ENCODE data around the gene SOX18.

Gene SOX18

DNA sequence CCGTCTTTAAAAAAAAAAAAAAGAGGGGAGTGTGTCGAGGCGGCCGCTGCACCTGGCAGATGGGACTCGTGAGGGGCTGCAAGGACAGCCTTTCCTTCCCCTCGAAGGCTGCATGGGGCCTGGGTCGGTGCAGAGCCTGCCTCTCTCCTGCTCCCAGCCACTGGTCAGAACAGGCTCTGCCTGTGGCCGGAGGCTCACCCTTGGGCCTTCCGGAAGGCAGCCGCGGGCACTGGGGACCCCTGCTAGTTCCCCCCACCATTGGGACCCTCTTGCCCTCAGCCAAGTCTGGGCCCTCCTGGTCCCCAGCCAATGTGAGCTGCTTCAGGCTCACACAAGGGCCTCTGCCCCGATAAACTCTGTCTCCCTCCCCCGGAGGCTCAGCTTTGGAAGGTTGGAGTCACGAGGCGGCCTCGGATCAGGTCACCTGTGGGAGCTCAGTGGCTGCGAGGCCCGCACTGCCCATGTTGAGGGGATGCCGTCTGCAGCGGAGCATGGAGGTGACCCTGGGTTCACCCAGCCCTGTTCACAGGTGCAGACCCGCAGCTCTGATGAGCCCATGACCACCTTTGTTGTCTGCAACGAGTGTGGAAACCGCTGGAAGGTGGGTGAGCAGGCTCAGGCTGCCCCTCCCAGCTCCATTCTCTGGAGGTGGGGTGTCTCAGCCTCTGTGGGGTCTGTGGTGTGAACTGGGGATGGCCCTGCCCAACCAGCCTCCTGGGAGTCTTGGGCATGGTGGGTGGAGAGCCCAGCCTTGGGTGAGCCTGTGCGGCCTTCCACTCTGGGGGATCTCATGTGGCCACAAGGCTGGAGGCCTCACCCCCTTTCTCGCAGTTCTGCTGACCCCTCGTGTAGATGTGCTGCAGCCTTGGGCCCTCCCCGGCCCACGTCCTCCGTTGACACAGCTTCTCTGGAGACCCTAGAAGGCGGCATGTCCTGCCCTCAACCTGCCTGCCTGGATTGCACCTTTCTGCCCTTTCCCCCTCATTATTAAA, 22.2 kb upstream of the SOX18 start:
- H3K4me3 ChIP-seq (ENCODE audit: low read depth, low read length): no peak overlapping the region
- DNase-seq (ENCODE audit: low read depth): no peak
- TF ChIP-seq, protein P1, sequence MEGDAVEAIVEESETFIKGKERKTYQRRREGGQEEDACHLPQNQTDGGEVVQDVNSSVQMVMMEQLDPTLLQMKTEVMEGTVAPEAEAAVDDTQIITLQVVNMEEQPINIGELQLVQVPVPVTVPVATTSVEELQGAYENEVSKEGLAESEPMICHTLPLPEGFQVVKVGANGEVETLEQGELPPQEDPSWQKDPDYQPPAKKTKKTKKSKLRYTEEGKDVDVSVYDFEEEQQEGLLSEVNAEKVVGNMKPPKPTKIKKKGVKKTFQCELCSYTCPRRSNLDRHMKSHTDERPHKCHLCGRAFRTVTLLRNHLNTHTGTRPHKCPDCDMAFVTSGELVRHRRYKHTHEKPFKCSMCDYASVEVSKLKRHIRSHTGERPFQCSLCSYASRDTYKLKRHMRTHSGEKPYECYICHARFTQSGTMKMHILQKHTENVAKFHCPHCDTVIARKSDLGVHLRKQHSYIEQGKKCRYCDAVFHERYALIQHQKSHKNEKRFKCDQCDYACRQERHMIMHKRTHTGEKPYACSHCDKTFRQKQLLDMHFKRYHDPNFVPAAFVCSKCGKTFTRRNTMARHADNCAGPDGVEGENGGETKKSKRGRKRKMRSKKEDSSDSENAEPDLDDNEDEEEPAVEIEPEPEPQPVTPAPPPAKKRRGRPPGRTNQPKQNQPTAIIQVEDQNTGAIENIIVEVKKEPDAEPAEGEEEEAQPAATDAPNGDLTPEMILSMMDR (conservative IDR thresholded peaks at IDR 0.05; ENCODE audit: low read depth, low read length): no peak

DNA sequence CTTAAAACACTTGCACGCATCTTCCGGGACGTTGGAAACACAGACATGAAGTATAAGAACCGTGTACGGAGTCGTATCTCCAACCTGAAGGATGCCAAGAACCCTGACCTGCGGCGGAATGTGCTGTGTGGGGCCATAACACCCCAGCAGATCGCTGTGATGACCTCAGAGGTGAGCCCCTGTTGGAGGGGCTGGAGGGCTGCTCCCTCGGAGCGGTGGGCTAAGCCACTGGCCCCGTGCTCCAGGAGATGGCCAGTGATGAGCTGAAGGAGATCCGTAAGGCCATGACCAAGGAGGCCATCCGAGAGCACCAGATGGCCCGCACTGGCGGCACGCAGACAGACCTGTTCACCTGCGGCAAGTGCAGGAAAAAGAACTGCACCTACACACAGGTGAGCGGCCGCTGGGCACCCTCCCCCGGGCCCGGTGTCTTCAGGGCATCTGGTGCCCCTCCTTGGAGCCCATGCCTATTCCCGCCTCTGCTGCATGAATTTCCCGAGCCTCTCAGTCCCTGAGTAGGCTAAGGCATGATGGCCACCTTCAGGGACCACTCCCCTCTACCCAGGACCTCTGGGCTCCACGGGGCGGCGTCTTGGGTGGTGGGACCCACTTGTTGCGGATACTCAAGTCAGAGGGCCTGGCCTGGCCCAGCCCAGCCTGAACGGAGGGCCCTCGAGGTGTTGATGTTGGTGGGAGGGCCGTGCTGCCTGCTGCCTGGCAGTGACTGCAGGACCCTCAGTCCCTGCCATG, 21.0 kb upstream of the SOX18 start:
- DNase-seq (ENCODE audit: low read depth): no peak
- TF ChIP-seq, protein P1 (conservative IDR thresholded peaks at IDR 0.05; ENCODE audit: low read depth, low read length): no peak
- H3K4me3 ChIP-seq (ENCODE audit: low read depth, low read length): no peak overlapping the region

DNA sequence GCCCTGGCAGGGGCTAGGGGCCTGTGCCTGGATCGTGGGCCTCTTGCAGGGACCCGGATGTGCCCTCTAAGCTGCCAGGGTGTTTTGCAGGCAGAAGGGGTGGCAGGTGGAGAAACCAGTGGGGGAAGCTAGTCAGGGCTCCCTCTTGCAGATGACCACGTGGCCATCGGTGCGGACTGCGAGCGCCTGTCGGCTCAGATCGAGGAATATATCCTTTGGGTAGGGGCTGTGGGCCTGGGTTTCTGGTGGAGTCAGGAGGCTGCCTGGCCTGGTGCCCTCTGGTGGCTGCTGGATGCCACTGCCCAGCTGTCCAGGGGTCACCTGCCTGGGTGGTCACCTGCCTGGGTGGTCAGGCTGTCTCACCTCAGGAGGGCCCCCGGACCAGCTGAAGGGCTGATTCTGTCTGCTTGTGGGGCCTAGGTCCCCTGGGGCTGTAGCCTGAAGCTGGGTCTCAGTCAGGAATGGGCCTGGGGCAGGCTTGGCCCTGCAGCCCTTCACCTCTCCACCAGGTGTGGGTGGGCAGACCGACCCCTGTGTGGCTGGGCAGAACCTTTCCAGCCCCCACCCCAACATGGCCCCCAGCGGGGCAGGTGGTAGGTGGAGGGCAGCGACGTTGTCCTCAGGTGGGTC, 20.3 kb upstream of the SOX18 start:
- TF ChIP-seq, protein P1 (conservative IDR thresholded peaks at IDR 0.05; ENCODE audit: low read depth, low read length): peak; percentile 73
- DNase-seq (ENCODE audit: low read depth): peak; percentile 35
- no peak overlapping the region for H3K4me3 ChIP-seq (ENCODE audit: low read depth, low read length)

DNA sequence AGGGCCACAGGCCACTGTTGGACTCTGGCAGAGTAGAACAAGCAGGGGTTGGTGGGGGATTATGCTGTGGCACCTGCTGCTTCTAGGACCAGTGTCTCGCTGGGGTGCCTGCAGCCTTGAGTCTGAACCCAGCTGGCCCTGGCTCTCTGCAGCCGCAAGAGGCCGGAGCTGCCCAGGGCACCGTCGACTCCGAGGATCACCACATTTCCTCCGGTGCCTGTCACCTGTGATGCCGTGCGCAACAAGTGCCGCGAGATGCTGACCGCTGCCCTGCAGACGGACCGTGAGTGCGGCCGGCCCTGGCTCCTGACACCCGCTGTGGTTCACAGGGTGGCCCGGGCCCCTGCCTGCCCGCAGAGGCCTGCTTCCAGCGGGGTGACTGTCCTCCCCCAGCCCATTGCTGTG, 19.8 kb upstream of the SOX18 start:
- DNase-seq (ENCODE audit: low read depth): no peak
- TF ChIP-seq, protein P1 (conservative IDR thresholded peaks at IDR 0.05; ENCODE audit: low read depth, low read length): no peak
- no peak overlapping the region for H3K4me3 ChIP-seq (ENCODE audit: low read depth, low read length)

DNA sequence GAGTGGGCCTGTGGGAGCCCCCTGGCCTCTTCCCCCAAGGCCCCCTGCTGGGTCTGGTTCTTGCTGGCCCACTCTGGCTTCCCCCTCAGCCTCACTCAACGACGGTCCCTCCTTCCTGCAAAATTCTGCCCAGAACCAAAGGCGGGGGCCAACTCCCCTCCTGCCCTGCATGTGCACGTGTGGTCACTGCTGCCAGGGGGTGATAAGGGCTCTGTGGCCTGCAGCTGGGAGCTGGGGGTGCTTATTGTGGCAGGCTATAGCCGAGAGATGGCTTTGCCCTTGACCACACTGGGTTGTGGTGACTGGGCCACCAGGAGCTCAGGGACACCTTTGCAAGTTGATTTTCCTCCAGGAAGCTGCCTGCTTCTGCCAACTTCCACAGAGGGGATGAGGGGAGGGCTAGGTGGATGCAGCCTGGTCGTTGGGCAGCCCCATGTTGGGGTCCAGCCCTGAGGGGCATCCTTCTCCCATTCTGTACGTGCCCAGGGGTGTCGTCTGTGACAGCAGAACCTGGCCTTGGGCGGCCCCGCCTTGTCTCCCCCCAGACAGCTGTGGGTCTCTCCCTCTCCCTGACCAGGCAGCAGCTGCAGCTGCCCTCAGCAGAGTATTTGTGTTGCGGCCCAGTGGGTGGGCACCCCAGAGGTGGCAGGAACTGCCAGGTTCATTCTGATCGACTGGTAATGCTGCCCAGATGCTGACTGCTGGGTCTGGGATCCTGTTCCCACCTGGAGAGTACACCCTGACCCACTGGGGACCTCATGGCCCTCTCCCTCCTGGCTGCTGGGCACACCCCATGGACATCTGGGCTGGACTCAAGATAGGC, 19.2 kb upstream of the SOX18 start:
- no peak for DNase-seq (ENCODE audit: low read depth)
- no peak overlapping the region for H3K4me3 ChIP-seq (ENCODE audit: low read depth, low read length)
- TF ChIP-seq, protein P1 (conservative IDR thresholded peaks at IDR 0.05; ENCODE audit: low read depth, low read length): no peak

DNA sequence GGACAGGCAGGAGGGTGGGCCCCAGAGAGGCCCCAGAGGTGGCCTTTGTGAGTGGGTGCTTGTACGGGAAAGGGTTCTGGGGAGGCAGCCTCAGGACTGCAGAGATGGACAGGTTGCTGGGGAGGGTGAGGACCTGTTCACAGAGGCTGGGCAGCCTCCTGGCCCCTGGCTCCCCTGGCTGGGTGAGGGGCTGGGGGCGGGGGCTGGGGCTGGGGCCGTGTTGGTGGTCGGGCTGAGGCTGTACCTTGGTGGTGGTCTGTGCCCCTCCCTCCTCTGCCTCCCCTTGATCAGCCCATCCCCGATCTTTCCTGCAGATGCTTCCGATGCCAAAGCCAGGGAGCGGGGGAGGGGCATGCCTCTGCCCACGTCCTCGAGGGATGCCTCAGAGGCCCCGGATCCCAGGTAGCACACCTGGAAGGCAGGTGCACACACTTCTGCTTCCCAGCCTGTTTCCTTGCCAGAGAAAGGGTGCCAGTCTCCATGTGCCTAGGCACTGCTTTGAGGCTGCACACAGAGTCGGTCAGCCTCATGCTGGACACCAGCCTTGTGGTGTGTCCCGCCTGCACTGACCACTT, 18.4 kb upstream of the SOX18 start:
- DNase-seq (ENCODE audit: low read depth): no peak
- TF ChIP-seq, protein P1 (conservative IDR thresholded peaks at IDR 0.05; ENCODE audit: low read depth, low read length): no peak
- H3K4me3 ChIP-seq (ENCODE audit: low read depth, low read length): no peak overlapping the region
